SH-SY5Y (cell line): ENCODE data around the gene DCP1A.

Experiments
- GATA2 ChIP-seq: IDR thresholded peaks from 2 replicates; pipeline ENCODE4 v1.6.1; 2011; ENCODE audit warnings: mild to moderate bottlenecking, low read depth, low read length
- GATA3 ChIP-seq: IDR thresholded peaks from 2 replicates; pipeline ENCODE4 v1.6.1; 2011; ENCODE audit warnings: low read depth, mild to moderate bottlenecking, low read length, moderate library complexity

DCP1A gene

GRCh38 chr3:53347261-53348064 is at the start of gene DCP1A:
Gene DCP1A (minus strand): TSS chr3:53347543. CDS start chr3:53347517, 26 bp downstream.
- peak; percentile 27; the same call in 1 of the 2 replicates for TF ChIP-seq GATA2
- no peak for TF ChIP-seq GATA3

- TF ChIP-seq GATA3 (no peak), GATA2 (no peak)
Measured at GRCh38 chr3:53384465-53385423, 37.4 kb upstream of the DCP1A start.

GRCh38 chr3:53382106-53382505 is 34.8 kb upstream of the DCP1A start:
- TF ChIP-seq GATA2 (no peak), GATA3 (no peak)

GRCh38 chr3:53380306-53380705 is 33.0 kb upstream of the DCP1A start:
- TF ChIP-seq GATA2 (no peak), GATA3 (no peak)

- TF ChIP-seq GATA2: no peak
- TF ChIP-seq GATA3: no peak
Measured at GRCh38 chr3:53379898-53380297, 32.6 kb upstream of the DCP1A start.

- TF ChIP-seq GATA2: no peak
Measured at GRCh38 chr3:53377794-53378193, 30.5 kb upstream of the DCP1A start.

- TF ChIP-seq GATA2 (no peak), GATA3 (no peak)
Measured at GRCh38 chr3:53376679-53377078, 29.3 kb upstream of the DCP1A start.

GRCh38 chr3:53375019-53375418 is 27.7 kb upstream of the DCP1A start:
- TF ChIP-seq GATA2 (no peak), GATA3 (no peak)

- TF ChIP-seq GATA3 (no peak), GATA2 (no peak)
Measured at GRCh38 chr3:53361852-53362251, 14.5 kb upstream of the DCP1A start.

- no peak for TF ChIP-seq GATA3
- TF ChIP-seq GATA2: no peak
Measured at GRCh38 chr3:53357458-53357857, 10.1 kb upstream of the DCP1A start.

GRCh38 chr3:53354945-53355498 is 7.7 kb upstream of the DCP1A start:
- TF ChIP-seq GATA3 (no peak), GATA2 (no peak)

GRCh38 chr3:53353202-53353601 is 5.9 kb upstream of the DCP1A start:
- no peak for TF ChIP-seq GATA3
- no peak for TF ChIP-seq GATA2

- TF ChIP-seq GATA2 (peak; percentile 87), GATA3 (peak; percentile 74)
Measured at GRCh38 chr3:53350652-53351051, 3.3 kb upstream of the DCP1A start.

GRCh38 chr3:53346922-53347260 is 452 bp downstream of the DCP1A start:
- TF ChIP-seq GATA3 (no peak), GATA2 (no peak)
